HL-60/S4 (cell line): Measurements from ENCODE around the gene OR13C8.

ENCODE experiments used
- in situ Hi-C: fragments of 300-500 bp; cut with MboI; formaldehyde crosslinking; loops from 2 replicates; pipeline ENCODE4 v1.14.3; 2022; ENCODE audit warnings: low sequenced_read_pairs

Gene OR13C8

GRCh38 chr9:104608336-104608735 lies 39.4 kb downstream of the OR13C8 start:
- in situ Hi-C loops: no loop called here

DNA sequence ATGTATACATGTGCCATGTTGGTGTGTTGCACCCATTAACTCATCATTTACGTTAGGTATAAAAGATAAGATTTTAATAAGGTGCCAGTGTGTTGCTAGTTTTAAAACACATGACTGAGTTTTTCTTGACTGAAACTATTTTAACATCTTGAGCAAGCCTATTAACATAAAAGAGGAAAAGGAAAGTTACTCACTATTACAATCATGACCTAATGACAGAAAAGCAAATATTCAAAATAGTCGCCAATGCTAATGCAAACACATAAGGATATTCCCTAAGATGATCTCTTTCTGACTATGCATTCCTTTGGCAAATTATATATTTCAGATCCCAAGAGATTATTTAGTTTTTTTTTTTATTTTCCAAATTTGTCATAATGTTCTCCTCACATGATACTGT lies 42.2 kb downstream of the OR13C8 start:
- in situ Hi-C loops: no loop called here

GRCh38 chr9:104617418-104617817 lies 48.5 kb downstream of the OR13C8 start:
- in situ Hi-C loops: no loop called here

DNA sequence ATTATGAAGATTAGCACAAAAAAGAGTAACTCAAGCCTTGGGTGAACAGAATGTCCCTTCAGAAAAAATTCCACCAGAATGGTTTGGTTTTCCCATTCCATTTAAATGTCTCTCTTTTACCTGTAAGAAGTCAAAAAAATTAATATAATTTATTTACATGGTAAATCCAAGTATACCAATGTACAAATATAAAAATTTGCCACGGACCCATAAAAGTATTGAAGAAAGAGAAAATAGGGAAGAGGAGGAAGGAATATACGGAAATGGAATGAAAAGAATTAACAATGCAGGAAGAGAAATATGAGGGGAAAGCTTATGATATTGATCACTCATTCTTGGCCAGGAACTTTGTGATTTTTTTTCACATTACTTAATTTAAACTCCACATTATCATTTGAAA lies 49.1 kb downstream of the OR13C8 start, which contains the start of gene OR13C9:
OR13C9 (minus strand) TSS at position 101 of the 400 bp plus-strand sequence; CDS start at position 101, 0 bp downstream.
- in situ Hi-C loops: no loop called here
